Measurements from ENCODE around the gene KCNH1. TPM values are rescaled to one million over a fixed set of nuclear protein-coding genes. Genes with fewer than 3 reads are reported as not detected.

The KCNH1 gene
- total RNA-seq, 1 donor from 2014 or later = not detected

DNA sequence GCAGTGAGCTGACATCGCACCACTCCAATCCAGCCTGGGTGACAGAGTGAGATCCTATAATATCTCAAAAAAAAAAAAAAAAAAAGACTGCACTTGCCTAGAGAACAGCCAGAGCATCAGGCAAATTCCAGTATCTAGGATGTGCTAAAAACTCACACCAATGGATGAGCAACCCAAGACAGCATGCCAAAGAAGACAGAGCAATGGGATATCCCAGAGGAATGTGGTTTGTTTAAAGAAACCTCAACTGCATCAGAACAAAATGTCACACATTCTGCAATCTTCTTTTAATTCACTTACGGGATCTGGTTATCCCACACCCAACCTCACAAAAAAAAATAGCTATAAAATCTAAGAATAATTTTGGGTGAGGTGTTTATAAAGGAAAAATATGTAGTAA is 7.3 kb downstream of the KCNH1 start:
- Histone ChIP-seq H3K9me3 (replicated peaks) (no peaks in the 10 kb centered on the region), H3K4me1 (no peaks in the 10 kb centered on the region), H3K27me3 (ENCODE audit: low read depth) (peaks cover 83% of the 10 kb centered on the region), H3K27ac (replicated peaks) (no peak overlapping the region), H3K36me3 (no peaks in the 10 kb centered on the region), H3K4me3 (no peak overlapping the region)
- DNase-seq = no peak
- TF ChIP-seq CTCF (IDR thresholded peaks at IDR 0.05; ENCODE audit: borderline replicate concordance) = no peak
- intact Hi-C loops (cut with micrococcal nuclease) = no loop called here

DNA sequence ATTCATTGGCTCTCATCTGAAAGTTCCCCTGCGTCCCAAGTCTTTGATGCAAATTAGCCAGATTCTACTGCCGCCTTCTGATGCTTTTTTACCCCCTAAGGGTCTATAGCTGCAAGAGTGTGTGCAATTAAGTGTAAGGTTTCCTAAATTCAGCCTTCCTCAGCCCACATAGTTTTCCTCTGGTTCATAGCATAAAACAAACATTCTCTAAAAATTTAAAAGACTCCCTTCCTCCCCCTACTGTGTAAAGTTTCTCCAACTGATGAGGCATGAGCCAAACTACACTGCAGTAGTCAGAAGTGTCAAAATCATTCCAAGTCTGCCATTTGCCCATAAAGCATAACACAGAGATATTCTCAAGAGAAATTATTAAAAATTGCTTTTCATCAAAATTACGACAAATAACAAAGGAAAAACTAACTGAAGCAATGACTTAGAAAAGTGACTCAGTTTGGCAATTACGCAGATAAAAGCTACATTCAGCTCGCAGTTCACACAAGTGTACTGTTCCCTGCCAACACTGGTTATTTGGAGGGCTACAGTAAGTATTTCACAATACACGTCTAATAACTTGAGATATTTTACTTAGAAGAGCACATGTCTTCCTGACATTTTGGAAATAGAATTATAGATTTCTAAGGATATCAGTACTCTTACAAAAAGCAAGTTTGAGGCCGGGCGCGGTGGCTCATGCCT is 15.4 kb downstream of the KCNH1 start:
- H3K27me3 ChIP-seq (ENCODE audit: low read depth) = peaks cover 44% of the 10 kb centered on the region
- no peaks in the 10 kb centered on the region for H3K4me1 ChIP-seq
- no peak for TF ChIP-seq CTCF (IDR thresholded peaks at IDR 0.05; ENCODE audit: borderline replicate concordance)
- H3K9me3 ChIP-seq (replicated peaks) = peaks cover 6% of the 10 kb centered on the region
- intact Hi-C loops (cut with micrococcal nuclease) = no loop called here
- H3K36me3 ChIP-seq = no peaks in the 10 kb centered on the region
- no peak overlapping the region for H3K4me3 ChIP-seq
- DNase-seq = no peak
- no peak overlapping the region for H3K27ac ChIP-seq (replicated peaks)

DNA sequence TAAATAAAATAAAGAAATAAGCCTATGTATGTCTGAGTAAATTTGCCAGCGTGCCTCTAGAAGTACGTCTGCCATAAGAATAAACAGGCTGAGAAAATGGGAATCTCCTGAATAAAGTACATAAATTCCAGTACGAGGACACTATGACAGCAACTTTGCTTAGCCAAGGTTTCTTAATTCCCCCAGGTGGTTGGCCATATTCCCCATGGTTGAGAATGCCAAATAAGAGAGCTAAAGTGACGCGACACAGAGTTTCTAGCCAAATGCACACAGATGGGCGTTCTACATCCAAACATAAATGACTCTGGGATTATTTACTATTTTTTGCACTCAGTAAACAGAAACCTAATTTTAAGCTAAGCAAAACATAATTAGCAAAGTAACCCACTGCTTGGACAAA is 19.5 kb downstream of the KCNH1 start:
- intact Hi-C loops (cut with micrococcal nuclease) = no loop called here

DNA sequence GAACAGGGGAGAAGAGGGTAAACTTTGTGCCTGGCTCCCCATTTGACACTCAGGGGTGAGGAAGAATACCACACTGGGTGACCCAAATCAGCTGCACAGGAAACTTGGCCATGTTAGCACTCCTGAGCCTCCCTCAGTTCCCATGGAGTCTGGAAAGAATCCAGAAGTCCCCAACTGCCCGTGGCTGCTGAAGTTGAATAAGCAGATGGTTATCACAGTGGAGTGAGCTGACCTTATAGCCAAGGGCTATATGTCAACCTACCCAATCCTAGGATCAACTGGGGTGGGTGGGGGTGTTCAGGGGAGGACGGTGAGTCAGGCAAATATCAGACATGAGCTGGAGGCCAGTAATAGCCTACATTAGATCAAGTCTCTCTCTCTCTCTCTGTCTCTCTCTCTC is 20.4 kb downstream of the KCNH1 start:
- H3K27ac ChIP-seq (replicated peaks) = no peak overlapping the region
- intact Hi-C loops (cut with micrococcal nuclease) = no loop called here
- H3K36me3 ChIP-seq = no peaks in the 10 kb centered on the region
- DNase-seq = no peak
- no peak for TF ChIP-seq CTCF (IDR thresholded peaks at IDR 0.05; ENCODE audit: borderline replicate concordance)
- peaks cover 9% of the 10 kb centered on the region for H3K9me3 ChIP-seq (replicated peaks)
- H3K27me3 ChIP-seq (ENCODE audit: low read depth) = peaks cover 36% of the 10 kb centered on the region
- no peaks in the 10 kb centered on the region for H3K4me1 ChIP-seq
- no peak overlapping the region for H3K4me3 ChIP-seq

More for the DNA sequence above, 19.5 kb downstream of the KCNH1 start:
- Histone ChIP-seq H3K27me3 (ENCODE audit: low read depth) (peaks cover 40% of the 10 kb centered on the region), H3K27ac (replicated peaks) (no peak overlapping the region), H3K4me1 (no peaks in the 10 kb centered on the region), H3K4me3 (no peak overlapping the region), H3K9me3 (replicated peaks) (peaks cover 9% of the 10 kb centered on the region), H3K36me3 (no peaks in the 10 kb centered on the region)
- no peak for DNase-seq
- TF ChIP-seq CTCF (IDR thresholded peaks at IDR 0.05; ENCODE audit: borderline replicate concordance) = no peak

DNA sequence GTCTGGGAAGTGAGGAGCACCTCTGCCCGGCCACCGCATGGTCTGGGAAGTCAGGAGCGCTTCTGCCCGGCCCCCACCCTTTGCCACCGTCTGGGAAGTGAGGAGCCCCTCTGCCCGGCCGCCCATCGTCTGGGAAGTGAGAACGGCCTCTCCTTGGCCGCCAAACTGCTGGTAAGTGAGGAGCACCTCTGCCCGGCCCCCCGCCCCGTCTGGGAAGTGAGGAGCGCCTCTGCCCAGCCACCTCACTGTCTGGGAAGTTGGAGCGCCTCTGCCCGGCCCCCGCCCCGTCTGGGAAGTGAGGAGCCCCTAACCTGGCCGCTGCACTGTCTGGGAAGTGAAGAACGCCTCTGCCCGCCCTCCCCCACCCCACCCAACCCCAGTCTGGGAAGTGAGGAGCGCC is 22.6 kb downstream of the KCNH1 start:
- TF ChIP-seq CTCF (IDR thresholded peaks at IDR 0.05; ENCODE audit: borderline replicate concordance) = no peak
- no peak overlapping the region for H3K27ac ChIP-seq (replicated peaks)
- no peaks in the 10 kb centered on the region for H3K36me3 ChIP-seq
- peaks cover 9% of the 10 kb centered on the region for H3K9me3 ChIP-seq (replicated peaks)
- intact Hi-C loops (cut with micrococcal nuclease) = no loop called here
- H3K4me3 ChIP-seq = no peak overlapping the region
- H3K4me1 ChIP-seq = no peaks in the 10 kb centered on the region
- no peak for DNase-seq
- H3K27me3 ChIP-seq (ENCODE audit: low read depth) = peaks cover 15% of the 10 kb centered on the region

Data from left ventricle myocardium inferior (tissue), 1 donor.